Heart left ventricle (tissue), 13 donors: Measurements from ENCODE around the gene GPX2.

Experiments used
- POLR2A ChIP-seq, 2 donors: fragments of 450-650 bp; IDR thresholded peaks; one replicate each; pipeline ENCODE4 v1.6.1; 2017; ENCODE audit warnings: antibody characterized with exemption in 2 of 2, mild to moderate bottlenecking in 2 of 2, moderate library complexity in 2 of 2
- TF ChIP-seq, protein P1 (sequence below), 12 donors: fragments of 200-600 bp; sonication (generic) in 4 of 12; IDR thresholded peaks; one replicate each; pipeline versions ENCODE4 v1.5.0 to v1.8.0; 2018 to 2022; ENCODE audit warnings: antibody characterized with exemption in 12 of 12, mild to moderate bottlenecking in 5 of 12
- donor health status: ischemic (EF 13 %, LVEDD 7.1; RV severe dilation, severe dysfunction).
- donor health status: DM: no; HTN: yes; CAD: no.
- donor health status: DM: no; HTN: no; CAD: no.
- donor health status: ischemic (EF 25% LVEDD 6.9; RV normal size, moderate dysfunction).
- donor health status: ischemic (EF 25% LVEDD 5.7; RV mildly dilated, moderate dysfunction).
- donor health status: ischemic (EF 35%, LVEDD 5.7; RV mildly dilated, moderate dysfunction).
- donor health status: nonischemic (EF 11% LVEDD 7.7; RV severe dilation, severe dysfunction).
- donor health status: DM: yes; HTN: yes; CAD: no.
- donor health status: PGD.
- donor health status: ischemic (EF 29% LVEDD 5.4; RV normal size, mild dysfunction).
- donor health status: nonischemic (EF 23%, LVEDD 6.1; RV moderate dilation, normal function).

DNA sequence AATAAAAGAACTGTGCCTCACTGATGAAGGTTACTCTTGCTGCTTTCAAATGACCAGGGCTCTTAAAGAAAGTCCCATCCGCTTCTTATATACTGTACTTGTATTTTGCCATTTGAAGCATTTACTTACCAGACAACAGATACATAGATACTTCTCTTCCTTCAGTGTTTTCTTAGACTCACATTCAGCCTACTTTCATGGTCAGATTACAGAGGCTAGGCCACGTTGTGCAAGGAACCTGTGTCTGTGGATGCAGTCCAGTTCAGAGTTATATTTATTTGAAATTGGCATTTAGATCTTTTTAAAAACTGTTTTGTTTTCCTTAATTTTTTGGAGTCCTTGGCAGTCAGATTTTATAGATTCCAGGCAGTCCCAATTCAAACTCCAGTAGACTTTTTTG lies 22.1 kb downstream of the GPX2 start:
- TF ChIP-seq, protein P1, sequence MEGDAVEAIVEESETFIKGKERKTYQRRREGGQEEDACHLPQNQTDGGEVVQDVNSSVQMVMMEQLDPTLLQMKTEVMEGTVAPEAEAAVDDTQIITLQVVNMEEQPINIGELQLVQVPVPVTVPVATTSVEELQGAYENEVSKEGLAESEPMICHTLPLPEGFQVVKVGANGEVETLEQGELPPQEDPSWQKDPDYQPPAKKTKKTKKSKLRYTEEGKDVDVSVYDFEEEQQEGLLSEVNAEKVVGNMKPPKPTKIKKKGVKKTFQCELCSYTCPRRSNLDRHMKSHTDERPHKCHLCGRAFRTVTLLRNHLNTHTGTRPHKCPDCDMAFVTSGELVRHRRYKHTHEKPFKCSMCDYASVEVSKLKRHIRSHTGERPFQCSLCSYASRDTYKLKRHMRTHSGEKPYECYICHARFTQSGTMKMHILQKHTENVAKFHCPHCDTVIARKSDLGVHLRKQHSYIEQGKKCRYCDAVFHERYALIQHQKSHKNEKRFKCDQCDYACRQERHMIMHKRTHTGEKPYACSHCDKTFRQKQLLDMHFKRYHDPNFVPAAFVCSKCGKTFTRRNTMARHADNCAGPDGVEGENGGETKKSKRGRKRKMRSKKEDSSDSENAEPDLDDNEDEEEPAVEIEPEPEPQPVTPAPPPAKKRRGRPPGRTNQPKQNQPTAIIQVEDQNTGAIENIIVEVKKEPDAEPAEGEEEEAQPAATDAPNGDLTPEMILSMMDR (IDR thresholded peaks at IDR 0.05), result no peak
- no peak for TF ChIP-seq POLR2A (IDR thresholded peaks at IDR 0.05)
